K562 (cell line): ENCODE results near the gene TTC27. TPM values are rescaled to one million over a fixed set of nuclear protein-coding genes. Genes with fewer than 3 reads are reported as not detected.

ENCODE experiments used
- ATAC-seq: fragments of 200-7000 bp; cut with Tn5 transposase; 3 replicates; pipeline ENCODE4 v1.9.1; 2020; ENCODE audit warnings: moderate library complexity
- BruUV-seq: library from RNA; stranded (reverse); fragments of 400-500 nt; replicated peaks from 2 replicates; lab custom pipeline; 2021; lab: Mats Ljungman, UMichigan
- CTCF ChIA-PET: fragments of 300-600 bp; formaldehyde crosslinking; extraction: SDS; loops from one replicate; lab custom pipeline; 2021; ENCODE audit warnings: low intra/inter-chr PET ratio; lab: Yijun Ruan, JAX
- POLR2A ChIA-PET: fragments of 300-600, 350-650 bp; sonication (Branson Sonifier 250); formaldehyde crosslinking; extraction: SDS; loops from one replicate; lab custom pipeline; 2021; ENCODE audit warnings: antibody characterized with exemption, inconsistent platforms; lab: Yijun Ruan, JAX
- DNase-seq, 4 experiments: peaks; one replicate each; pipeline versions ENCODE4 v3.0.0 to v3.0.0-alpha.2; 2011 to 2018; ENCODE audit warnings: low spot score in 3 of 4, mixed read lengths in 3 of 4; ENCODE audit errors: extremely low read depth in 1 of 4
- FAIRE-seq: peaks from 2 replicates; lab custom pipeline; 2011; peaks lifted over from hg19 to GRCh38; lab: Jason Lieb, UNC
- H2AFZ ChIP-seq: 2 replicates; pipeline ENCODE4 v1.6.0; 2011; ENCODE audit warnings: low read depth, low read length, control low read depth, inconsistent platforms
- H3K27ac ChIP-seq: fragments of 200-600 bp; 3 replicates; pipeline ENCODE4 v1.8.0; 2011; ENCODE audit warnings: low read depth, mild to moderate bottlenecking, control low read depth, inconsistent platforms, low read length, moderate library complexity, mixed read lengths; ENCODE audit errors: extremely low read depth
- H3K27me3 ChIP-seq, 2 experiments: fragments of 300-600 bp in 1 of 2; 2 replicates in 1 of 2; 3 replicates in 1 of 2; pipeline versions ENCODE4 v1.6.0 to v1.8.0; 2011; ENCODE audit warnings: inconsistent platforms in 2 of 2, low read length in 2 of 2, mild to moderate bottlenecking in 1 of 2, mixed read lengths in 1 of 2, moderate library complexity in 1 of 2; ENCODE audit not compliant: control insufficient read depth in 2 of 2, insufficient read depth in 2 of 2
- H3K36me3 ChIP-seq: fragments of 300-600 bp; 3 replicates; pipeline ENCODE4 v1.8.0; 2011; ENCODE audit warnings: mild to moderate bottlenecking, low read length, inconsistent platforms; ENCODE audit not compliant: control insufficient read depth, insufficient read depth
- H3K4me1 ChIP-seq, 2 experiments: fragments of 200-600 bp in 1 of 2; replicated peaks in 1 of 2; 2 replicates in 1 of 2; 3 replicates in 1 of 2; pipeline versions ENCODE4 v1.5.1 to v1.8.0; 2011; ENCODE audit warnings: inconsistent platforms in 2 of 2, low read length in 2 of 2, mild to moderate bottlenecking in 1 of 2, mixed read lengths in 1 of 2, moderate library complexity in 1 of 2; ENCODE audit not compliant: control insufficient read depth in 2 of 2, insufficient read depth in 2 of 2
- H3K4me2 ChIP-seq: 2 replicates; pipeline ENCODE4 v1.6.1; 2011; ENCODE audit warnings: low read length, control low read depth, inconsistent platforms, mixed read lengths; ENCODE audit not compliant: insufficient read depth
- H3K4me3 ChIP-seq: fragments of 200-600 bp; sonication (generic), shearing (Covaris generic); 2 replicates; pipeline ENCODE4 v1.5.1; 2016; ENCODE audit warnings: control low read depth, inconsistent platforms
- H3K79me2 ChIP-seq: fragments of 200-600 bp; 3 replicates; pipeline ENCODE4 v1.8.0; 2011; ENCODE audit warnings: low read length, inconsistent platforms; ENCODE audit not compliant: control insufficient read depth, insufficient read depth
- H3K9ac ChIP-seq, 2 experiments: 2 replicates each; pipeline versions ENCODE4 v1.6.0 to v1.6.1; 2011; ENCODE audit warnings: low read depth in 2 of 2, low read length in 2 of 2, control low read depth in 1 of 2, inconsistent platforms in 1 of 2, mild to moderate bottlenecking in 1 of 2, mixed read lengths in 1 of 2; ENCODE audit not compliant: insufficient read depth in 1 of 2
- H3K9me1 ChIP-seq: one replicate; pipeline ENCODE4 v1.6.0; 2011; ENCODE audit warnings: inconsistent platforms, mild to moderate bottlenecking, low read length, moderate library complexity; ENCODE audit not compliant: control insufficient read depth, insufficient read depth
- H3K9me3 ChIP-seq: replicated peaks from 2 replicates; pipeline ENCODE4 v1.5.1; 2011; ENCODE audit warnings: low read depth, low read length, inconsistent platforms; ENCODE audit not compliant: control insufficient read depth, insufficient read depth
- H4K20me1 ChIP-seq: replicated peaks from 2 replicates; pipeline ENCODE4 v1.6.1; 2011; ENCODE audit warnings: low read length, inconsistent platforms, mixed read lengths; ENCODE audit not compliant: control insufficient read depth, insufficient read depth
- ARID3B ChIP-seq: fragments of 250-450 bp; sonication (Bioruptor Pico); IDR thresholded peaks from 2 replicates; pipeline ENCODE4 v1.4.0; 2020; ENCODE audit warnings: borderline replicate concordance
- COPS2 ChIP-seq: fragments of 450-650 bp; conservative IDR thresholded peaks from 2 replicates; pipeline ENCODE4 v1.6.1; 2016; ENCODE audit warnings: mild to moderate bottlenecking, moderate library complexity
- HNRNPL ChIP-seq: fragments of 200-400 bp; formaldehyde crosslinking; IDR thresholded peaks from 2 replicates; pipeline ENCODE4 v1.6.1; 2017; ENCODE audit warnings: low read depth, mild to moderate bottlenecking, low read length
- ID3 ChIP-seq, 2 experiments: fragments of 250-450 bp in 1 of 2; fragments of 450-650 bp in 1 of 2; sonication (Bioruptor Pico) in 1 of 2; IDR thresholded peaks; 2 replicates each; pipeline versions ENCODE4 v1.6.1 to v1.8.0; 2016 to 2021; ENCODE audit warnings: mild to moderate bottlenecking in 2 of 2, moderate library complexity in 2 of 2, missing compliant biosample characterization in 1 of 2, missing genetic modification characterization in 1 of 2
- MLX ChIP-seq, 2 experiments: fragments of 450-650 bp in 1 of 2; sonication (generic) in 1 of 2; formaldehyde crosslinking; conservative IDR thresholded peaks; 2 replicates each; pipeline versions ENCODE4 v1.4.0 to v1.8.1; 2020 to 2022; ENCODE audit warnings: mild to moderate bottlenecking in 1 of 2, missing genetic modification reagents in 1 of 2
- MYNN ChIP-seq, 2 experiments: sonication (generic); formaldehyde crosslinking in 1 of 2; IDR thresholded peaks; 2 replicates each; pipeline versions ENCODE4 v1.5.0 to v1.6.1; 2016 to 2020; ENCODE audit warnings: antibody characterized with exemption in 1 of 2, missing genetic modification reagents in 1 of 2
- NCOA6 ChIP-seq: fragments of 450-650 bp; IDR thresholded peaks from 2 replicates; pipeline ENCODE4 v1.6.1; 2017; ENCODE audit warnings: mild to moderate bottlenecking
- PTBP1 ChIP-seq: fragments of 200-400 bp; formaldehyde crosslinking; IDR thresholded peaks from 2 replicates; pipeline ENCODE4 v1.6.1; 2017; ENCODE audit warnings: low read depth, low read length
- RFX7 ChIP-seq: fragments of 250-450 bp; sonication (Bioruptor Pico); IDR thresholded peaks from 2 replicates; pipeline ENCODE4 v1.5.1; 2021; ENCODE audit warnings: mild to moderate bottlenecking
- SRSF3 ChIP-seq: fragments of 200-400 bp; formaldehyde crosslinking; IDR thresholded peaks from 2 replicates; pipeline ENCODE4 v1.6.1; 2016; ENCODE audit warnings: mild to moderate bottlenecking, low read length, moderate library complexity; ENCODE audit not compliant: insufficient read depth
- TAL1 ChIP-seq: fragments of 450-650 bp; IDR thresholded peaks from 2 replicates; pipeline ENCODE4 v1.6.1; 2016; ENCODE audit warnings: mild to moderate bottlenecking
- YBX1 ChIP-seq: fragments of 450-650 bp; IDR thresholded peaks from 2 replicates; pipeline ENCODE4 v1.7.1; 2016; ENCODE audit warnings: mild to moderate bottlenecking
- ZBTB2 ChIP-seq: fragments of 450-650 bp; IDR thresholded peaks from 2 replicates; pipeline ENCODE4 v1.6.1; 2016; ENCODE audit warnings: antibody characterized with exemption
- ZEB2 ChIP-seq: fragments of 450-650 bp; IDR thresholded peaks from 2 replicates; pipeline ENCODE4 v1.6.1; 2016
- WGBS: fragments of 100-300 bp; shearing (Covaris generic); methylation state at CpG from one replicate; pipeline ENCODE4 v1.1.6; 2016; ENCODE audit warnings: low coverage, mixed read lengths; ENCODE audit not compliant: insufficient coverage; ENCODE audit errors: missing lambda C conversion rate; 5-methylcytosine and 5-hydroxymethylcytosine counted together
- in situ Hi-C: fragments of 300-500 bp; cut with MboI; formaldehyde crosslinking; loops from 4 replicates; pipeline ENCODE4 v1.15.0; 2018; ENCODE audit warnings: inconsistent platforms, mixed read lengths
- intact Hi-C: fragments of 100-400 bp; cut with micrococcal nuclease; formaldehyde crosslinking; loops from 2 replicates; pipeline ENCODE4 v1.14.2; 2022
- polyA plus RNA-seq, 8 experiments: library from polyadenylated mRNA; depleted of rRNA in 4 of 8; stranded (reverse) in 5 of 8; unstranded in 3 of 8; fragments of >200 nt; fragmentation: Nextera tagmentation in 2 of 8; fragmentation: Illumina TruSeq in 1 of 8; extraction: Ambion mirVana in 2 of 8; extraction: Trizol in 1 of 8; gene quantifications; 2 replicates each; pipeline versions ENCODE4 v1.2.1 to v1.2.3, GENCODE V29; 2011 to 2014; ENCODE audit warnings: inconsistent platforms in 1 of 8, missing spikeins in 1 of 8
- total RNA-seq, 7 experiments: library from RNA; depleted of rRNA in 6 of 7; stranded (reverse); fragments of >200 nt in 6 of 7; fragmentation: Illumina TruSeq in 2 of 7; extraction: Trizol in 2 of 7; gene quantifications; 2 replicates each; pipeline versions ENCODE4 v1.2.1 to v1.2.3, GENCODE V29; 2011 to 2021; ENCODE audit warnings: low replicate concordance in 1 of 7
- TF ChIP-seq, protein P1 (sequence below): IDR thresholded peaks from 2 replicates; pipeline ENCODE4 v1.6.1; 2012; ENCODE audit warnings: low read depth, low read length, improper control_type of control experiment, borderline replicate concordance

Gene TTC27
- total and polyA plus RNA-seq, 9 of the 15 experiments (the other 6 are each of a cell fraction or from before 2014, with no cell fraction given), result 44.3 to 93.4 (median 57.3) TPM

GRCh38 chr2:32804205-32804604 is 176.4 kb downstream of the TTC27 start:
- no peak for ATAC-seq
- H3K79me2 ChIP-seq, result no peaks in the 10 kb centered on the region
- H4K20me1 ChIP-seq, result no peaks in the 10 kb centered on the region
- H3K4me3 ChIP-seq, result no peak overlapping the region
- no peak overlapping the region for H3K9ac ChIP-seq
- FAIRE-seq, result no peak
- no peak overlapping the region for H3K27ac ChIP-seq
- no peak for DNase-seq
- ChIA-PET CTCF (no interaction called here), POLR2A (interaction anchor here (0.6 kb wide), 1 partner anchor 263 kb away, joined by 3 read pairs; no protein-coding TSS in a partner anchor)
- no peaks in the 10 kb centered on the region for H3K27me3 ChIP-seq
- TF ChIP-seq PTBP1 (no peak), HNRNPL (no peak), COPS2 (no peak), ID3 (CRISPR knock-in tag; IDR thresholded peaks at IDR 0.05) (no peak), ID3 (tag; IDR thresholded peaks at IDR 0.05) (no peak), MYNN (IDR thresholded peaks at IDR 0.05) (no peak), MYNN (CRISPR knock-in tag; IDR thresholded peaks at IDR 0.05) (no peak), ZEB2 (no peak), ZBTB2 (no peak), TAL1 (no peak), YBX1 (no peak), SRSF3 (no peak), MLX (CRISPR knock-in tag; conservative IDR thresholded peaks at IDR 0.05) (no peak), ARID3B (CRISPR knock-in tag) (no peak), NCOA6 (no peak), RFX7 (CRISPR knock-in tag) (no peak)
- TF ChIP-seq, protein P1, sequence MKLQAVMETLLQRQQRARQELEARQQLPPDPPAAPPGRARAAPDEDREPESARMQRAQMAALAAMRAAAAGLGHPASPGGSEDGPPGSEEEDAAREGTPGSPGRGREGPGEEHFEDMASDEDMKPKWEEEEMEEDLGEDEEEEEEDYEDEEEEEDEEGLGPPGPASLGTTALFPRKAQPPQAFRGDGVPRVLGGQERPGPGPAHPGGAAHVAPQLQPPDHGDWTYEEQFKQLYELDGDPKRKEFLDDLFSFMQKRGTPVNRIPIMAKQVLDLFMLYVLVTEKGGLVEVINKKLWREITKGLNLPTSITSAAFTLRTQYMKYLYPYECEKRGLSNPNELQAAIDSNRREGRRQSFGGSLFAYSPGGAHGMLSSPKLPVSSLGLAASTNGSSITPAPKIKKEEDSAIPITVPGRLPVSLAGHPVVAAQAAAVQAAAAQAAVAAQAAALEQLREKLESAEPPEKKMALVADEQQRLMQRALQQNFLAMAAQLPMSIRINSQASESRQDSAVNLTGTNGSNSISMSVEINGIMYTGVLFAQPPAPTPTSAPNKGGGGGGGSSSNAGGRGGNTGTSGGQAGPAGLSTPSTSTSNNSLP, result no peak
- intact Hi-C loops (no loop called here), in situ Hi-C loops (no loop called here)
- WGBS, result 74% methylated on average over 2 of the region's 2 CpGs
- no peak overlapping the region for H3K4me2 ChIP-seq
- H2AFZ ChIP-seq, result no peak overlapping the region
- no peaks in the 10 kb centered on the region for H3K9me3 ChIP-seq
- peaks cover 8% of the 10 kb centered on the region; the same call in 2 of the 3 replicates for H3K36me3 ChIP-seq
- H3K4me1 ChIP-seq, result peaks cover 0 to 5% of the 10 kb centered on the region in 2 experiments; a peak in 2 of 5 replicates
- H3K9me1 ChIP-seq, result no peaks in the 10 kb centered on the region
- no TSS peak for BruUV-seq
